GM18951 (cell line): ENCODE results near the gene DPM3.
A peak's percentile ranks its signal among the peaks of the same experiment; 100 is the strongest.
"Not testable (repeated sequence)": the region's sequence is repeated elsewhere in the genome, so short reads cannot be mapped to it uniquely, and the experiment has no call there.

Experiments used
- POLR2A ChIP-seq: IDR thresholded peaks from 4 replicates; pipeline ENCODE4 v1.6.1; 2011; ENCODE audit warnings: mild to moderate bottlenecking; ENCODE audit not compliant: insufficient read length, insufficient read depth; ENCODE audit errors: extremely low read depth
- in situ Hi-C: fragments of 300-500 bp; cut with MboI; formaldehyde crosslinking; loops from one replicate; pipeline ENCODE4 v1.12.0; 2022; ENCODE audit warnings: low sequenced_read_pairs, mixed read lengths, inconsistent platforms; ENCODE audit not compliant: unreplicated experiment

The DPM3 gene

GRCh38 chr1:155160128-155160527 lies 19.8 kb upstream of the DPM3 start:
- in situ Hi-C loops: no loop called here

GRCh38 chr1:155158991-155159390 lies 18.7 kb upstream of the DPM3 start:
- in situ Hi-C loops: no loop called here
- TF ChIP-seq POLR2A: no peak

More at GRCh38 chr1:155160128-155160527, 19.8 kb upstream of the DPM3 start:
- TF ChIP-seq POLR2A: no peak

- in situ Hi-C loops: not testable (repeated sequence)
These were observed 15.8 kb upstream of the DPM3 start for GRCh38 chr1:155155996-155156643.

- in situ Hi-C loops: no loop called here
These were observed 5.2 kb upstream of the DPM3 start for GRCh38 chr1:155145491-155145890.

GRCh38 chr1:155141749-155142148 lies 1.4 kb upstream of the DPM3 start:
- no peak for TF ChIP-seq POLR2A
- in situ Hi-C loops: no loop called here

More at GRCh38 chr1:155145491-155145890, 5.2 kb upstream of the DPM3 start:
- TF ChIP-seq POLR2A: no peak

- TF ChIP-seq POLR2A: no peak
- in situ Hi-C loops: no loop called here
These were observed 261 bp upstream of the DPM3 start for GRCh38 chr1:155140630-155140953.

- no peak for TF ChIP-seq POLR2A
- in situ Hi-C loops: no loop called here
These were observed 3.0 kb downstream of the DPM3 start for GRCh38 chr1:155137154-155137949.

- in situ Hi-C loops: no loop called here
- no peak for TF ChIP-seq POLR2A
These were observed 3.6 kb downstream of the DPM3 start for GRCh38 chr1:155136748-155137147.

GRCh38 chr1:155135415-155136028 lies 4.8 kb downstream of the DPM3 start, which contains the start of gene SLC50A1:
SLC50A1 (plus strand) TSS chr1:155135852; CDS start chr1:155135912, 60 bp downstream.
- in situ Hi-C loops: no loop called here
- TF ChIP-seq POLR2A: peak; percentile 94

- no peak for TF ChIP-seq POLR2A
- in situ Hi-C loops: no loop called here
These were observed 5.4 kb downstream of the DPM3 start for GRCh38 chr1:155134880-155135414.

- TF ChIP-seq POLR2A: no peak
- in situ Hi-C loops: no loop called here
These were observed 6.0 kb downstream of the DPM3 start for GRCh38 chr1:155134322-155134721.

GRCh38 chr1:155133799-155134281 lies 6.5 kb downstream of the DPM3 start:
- TF ChIP-seq POLR2A: no peak
- in situ Hi-C loops: no loop called here

GRCh38 chr1:155131856-155132255 lies 8.5 kb downstream of the DPM3 start:
- TF ChIP-seq POLR2A: no peak
- in situ Hi-C loops: no loop called here
